NCI-H128 (cell line): ENCODE results near the gene ASGR1.

Source experiments
- DNase-seq: peaks from one replicate; lab custom pipeline; 2025; ENCODE audit not compliant: unreplicated experiment; lab: John Stamatoyannopoulos, UW

The ASGR1 gene

DNA sequence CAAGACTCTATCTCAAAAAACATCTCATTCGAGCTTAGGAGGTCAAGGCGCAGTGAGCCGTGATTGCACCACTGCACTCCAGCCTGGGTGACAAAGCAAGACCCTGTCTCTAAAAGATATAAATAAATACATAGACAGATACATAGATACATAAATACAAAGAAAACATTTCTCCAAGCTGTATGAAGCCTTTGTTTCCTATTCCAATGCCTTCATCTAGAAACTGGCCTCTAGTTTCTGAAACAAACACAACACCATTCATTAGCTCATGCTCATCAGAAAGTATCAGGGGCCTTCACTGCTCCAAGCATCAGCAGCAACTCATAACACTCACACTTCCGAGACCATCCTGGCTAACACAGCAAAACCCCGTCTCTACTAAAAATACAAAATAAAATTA, 54.2 kb downstream of the ASGR1 start:
- DNase-seq, result no peak

- DNase-seq, result no peak
These were observed 55.3 kb downstream of the ASGR1 start for GRCh38 chr17:7123844-7124243.
